ENCODE results near the gene FLRT1.

The FLRT1 gene

DNA sequence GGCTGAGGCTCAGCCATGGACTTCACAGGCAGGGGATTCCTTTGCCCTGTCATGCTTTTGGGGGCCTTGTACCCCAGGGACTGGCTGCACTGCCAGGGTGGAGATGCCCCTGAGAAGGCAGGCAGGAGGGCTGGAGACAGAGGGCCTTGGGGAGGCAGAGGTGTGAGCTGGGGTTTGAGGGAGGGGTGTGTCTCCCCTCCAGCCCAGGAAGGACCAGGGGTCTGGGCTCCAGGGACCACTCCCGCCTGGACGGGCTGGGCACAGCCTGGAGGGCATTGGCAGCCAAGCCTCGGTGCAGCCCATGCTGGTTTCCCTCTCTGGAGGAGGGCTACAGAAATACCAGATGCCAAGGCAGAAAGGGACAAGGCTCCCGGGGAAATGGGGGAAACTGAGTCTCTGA is 30.0 kb upstream of the FLRT1 start:
- DNase-seq (ENCODE audit: insufficient read length, low spot score) (no peak), FAIRE-seq (no peak)

- FAIRE-seq (no peak), DNase-seq (ENCODE audit: insufficient read length, low spot score) (no peak)
Measured at GRCh38 chr11:64006398-64006797, 29.3 kb upstream of the FLRT1 start.

DNA sequence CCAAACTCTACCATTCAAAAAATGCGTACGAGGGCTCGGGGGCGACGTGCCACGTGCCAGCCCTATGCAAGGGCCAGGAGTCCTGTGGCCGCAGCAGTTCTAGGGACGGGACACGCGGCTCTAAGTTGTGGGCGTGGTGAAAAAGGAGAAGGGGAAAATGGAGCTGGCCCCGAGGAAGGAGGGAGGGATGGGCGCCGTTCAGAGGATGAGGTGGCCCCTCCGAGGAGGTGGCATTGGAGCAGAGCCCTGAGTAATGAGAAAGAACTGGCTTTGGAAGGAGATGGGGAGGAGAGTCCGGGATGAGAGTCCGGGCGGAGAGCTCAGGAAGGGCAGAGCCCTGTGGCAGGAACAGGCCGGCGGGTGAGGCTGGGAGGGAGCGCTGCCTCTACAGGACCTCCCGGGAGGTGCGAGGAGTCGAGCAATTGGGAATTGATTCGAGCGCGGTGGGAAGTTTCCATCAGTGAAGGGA is 28.5 kb upstream of the FLRT1 start:
- FAIRE-seq (no peak), DNase-seq (ENCODE audit: insufficient read length, low spot score) (no peak)

DNA sequence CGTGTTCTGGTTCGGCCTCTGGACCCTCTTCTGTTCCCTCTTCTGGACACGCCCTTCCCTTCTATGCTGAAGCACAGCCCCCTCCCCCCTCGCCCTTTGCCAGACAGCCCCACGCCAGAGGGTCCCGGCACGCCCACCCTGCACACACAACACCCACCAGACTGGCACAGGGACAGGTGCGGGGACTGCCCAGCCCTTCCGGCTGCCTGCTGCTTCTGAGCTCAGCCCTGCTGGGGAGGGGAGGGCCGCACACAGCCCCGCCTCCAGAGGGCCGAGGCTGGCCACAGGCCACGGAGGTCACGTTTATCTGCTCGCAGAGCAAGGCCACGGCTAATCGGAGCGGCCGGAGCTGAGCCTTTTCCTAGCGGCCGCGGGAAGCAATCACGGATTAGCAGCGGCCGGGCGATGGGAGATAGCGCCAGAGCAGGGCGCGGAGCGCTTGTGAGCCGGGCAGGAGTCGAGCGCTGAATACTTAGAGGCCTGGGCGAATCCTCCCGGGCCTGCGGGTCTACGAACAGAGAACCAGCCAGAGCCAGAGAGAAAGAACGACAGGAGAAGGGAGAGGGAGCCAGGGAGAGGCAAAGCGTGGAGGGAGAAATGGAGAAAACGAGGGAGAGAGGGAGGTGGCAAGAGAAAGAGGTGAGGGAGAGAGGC is 28.0 kb upstream of the FLRT1 start:
- FAIRE-seq (no peak), DNase-seq (ENCODE audit: insufficient read length, low spot score) (no peak)

DNA sequence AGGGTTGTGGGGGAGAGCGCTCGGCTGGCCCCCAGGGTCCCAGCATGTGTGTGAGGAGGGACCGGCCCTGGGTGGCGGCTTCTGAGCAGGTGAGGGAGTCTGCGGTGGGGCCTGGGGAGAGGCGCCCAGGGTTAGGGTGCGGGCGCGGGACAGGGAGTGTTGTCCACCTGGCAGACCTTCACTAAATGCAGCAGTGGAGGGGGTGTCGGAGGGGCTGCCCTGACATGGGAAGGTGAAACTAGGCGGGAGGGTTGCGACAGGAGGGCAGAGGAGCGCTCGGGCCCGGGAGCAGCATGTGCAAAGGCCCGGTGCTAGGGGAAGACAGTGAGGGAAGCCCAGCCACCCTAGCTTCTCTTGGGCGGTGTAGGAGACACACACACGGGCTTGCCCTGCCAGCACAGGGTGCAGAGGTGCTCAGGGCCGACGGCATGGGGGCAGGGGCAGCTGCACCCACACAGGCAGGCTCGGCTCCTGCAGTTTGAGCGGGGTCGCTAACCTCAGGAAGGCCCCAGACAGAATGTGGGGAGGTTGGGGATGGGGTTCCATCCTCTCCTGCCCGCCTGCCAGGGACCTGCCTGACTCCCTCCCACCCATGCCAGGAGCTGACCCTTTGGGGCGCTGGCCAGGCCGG is 27.3 kb upstream of the FLRT1 start:
- no peak for FAIRE-seq
- DNase-seq (ENCODE audit: insufficient read length, low spot score), result no peak

- FAIRE-seq (no peak), DNase-seq (ENCODE audit: insufficient read length, low spot score) (no peak)
Measured at GRCh38 chr11:64008914-64009633, 26.7 kb upstream of the FLRT1 start.

DNA sequence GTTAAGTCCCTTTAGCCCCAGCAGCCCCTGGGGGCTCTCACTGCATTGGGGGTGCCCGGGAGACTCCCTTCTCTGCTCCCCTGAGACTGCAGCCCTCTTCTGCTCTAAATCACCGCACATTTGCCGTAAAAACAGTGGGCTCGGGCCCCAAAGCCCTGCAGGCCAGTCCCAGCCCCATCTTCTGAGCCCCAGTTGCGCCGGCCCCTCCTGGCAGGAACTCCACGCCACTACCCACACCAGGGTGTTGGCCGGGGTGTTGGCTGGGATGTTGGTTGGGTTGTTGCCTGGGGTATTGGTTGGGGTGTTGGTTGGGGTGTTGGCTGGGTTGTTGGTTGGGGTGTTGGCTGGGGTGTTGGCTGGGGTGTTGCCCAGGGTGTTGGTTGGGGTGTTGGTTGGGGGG is 26.0 kb upstream of the FLRT1 start:
- DNase-seq (ENCODE audit: insufficient read length, low spot score) (no peak), FAIRE-seq (no peak)

GRCh38 chr11:64010783-64011182 is 24.9 kb upstream of the FLRT1 start:
- peak; percentile 98 for FAIRE-seq
- no peak for DNase-seq (ENCODE audit: insufficient read length, low spot score)

- FAIRE-seq (no peak), DNase-seq (ENCODE audit: insufficient read length, low spot score) (no peak)
Measured at GRCh38 chr11:64011371-64011770, 24.4 kb upstream of the FLRT1 start.

GRCh38 chr11:64013141-64013896 is 22.4 kb upstream of the FLRT1 start:
- FAIRE-seq, result no peak
- no peak for DNase-seq (ENCODE audit: insufficient read length, low spot score)

GRCh38 chr11:64014356-64014755 is 21.4 kb upstream of the FLRT1 start:
- FAIRE-seq (no peak), DNase-seq (ENCODE audit: insufficient read length, low spot score) (no peak)

GRCh38 chr11:64015510-64015909 is 20.2 kb upstream of the FLRT1 start:
- no peak for FAIRE-seq

GRCh38 chr11:64015935-64016845 is 19.5 kb upstream of the FLRT1 start:
- DNase-seq (ENCODE audit: insufficient read length, low spot score), result no peak
- FAIRE-seq, result no peak

More at GRCh38 chr11:64015510-64015909, 20.2 kb upstream of the FLRT1 start:
- no peak for DNase-seq (ENCODE audit: insufficient read length, low spot score)

DNA sequence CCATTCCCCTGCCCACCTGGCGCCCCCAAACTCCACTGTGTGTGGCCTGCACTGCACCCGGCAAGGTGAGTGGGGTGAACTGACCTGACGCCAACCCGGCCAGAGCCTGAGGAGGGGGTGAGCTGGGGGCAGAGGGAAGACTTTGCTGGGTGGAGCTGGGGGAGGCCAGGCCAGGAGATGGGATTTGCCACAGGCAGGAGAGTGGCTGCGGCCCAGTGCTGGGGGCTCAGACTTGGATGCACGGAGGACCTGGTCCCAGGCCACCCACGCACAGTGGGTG is 17.8 kb upstream of the FLRT1 start:
- FAIRE-seq (no peak), DNase-seq (ENCODE audit: insufficient read length, low spot score) (no peak)

DNA sequence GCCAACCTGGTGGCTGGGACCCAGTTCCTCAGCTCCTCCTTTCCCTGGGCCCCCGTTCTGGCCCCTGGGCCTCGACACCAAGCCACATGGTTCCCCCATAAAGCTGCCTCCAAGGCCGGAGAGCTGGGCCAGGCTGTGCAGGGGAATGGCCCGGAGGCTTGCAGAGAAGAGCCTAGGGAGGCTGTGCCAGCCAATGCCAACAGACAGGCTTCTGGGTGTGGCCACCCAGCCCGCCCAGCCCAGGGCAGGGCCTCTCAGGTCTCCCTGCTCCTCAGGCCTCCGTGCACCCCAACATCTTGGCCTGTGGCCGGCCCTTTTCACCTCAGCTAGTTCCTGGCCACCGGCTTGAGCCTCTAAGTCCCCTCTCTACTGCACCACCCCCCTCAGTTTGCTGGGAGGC is 17.4 kb upstream of the FLRT1 start:
- FAIRE-seq, result no peak
- no peak for DNase-seq (ENCODE audit: insufficient read length, low spot score)

- DNase-seq (ENCODE audit: insufficient read length, low spot score) (no peak), FAIRE-seq (no peak)
Measured at GRCh38 chr11:64019106-64020037, 16.4 kb upstream of the FLRT1 start.

DNA sequence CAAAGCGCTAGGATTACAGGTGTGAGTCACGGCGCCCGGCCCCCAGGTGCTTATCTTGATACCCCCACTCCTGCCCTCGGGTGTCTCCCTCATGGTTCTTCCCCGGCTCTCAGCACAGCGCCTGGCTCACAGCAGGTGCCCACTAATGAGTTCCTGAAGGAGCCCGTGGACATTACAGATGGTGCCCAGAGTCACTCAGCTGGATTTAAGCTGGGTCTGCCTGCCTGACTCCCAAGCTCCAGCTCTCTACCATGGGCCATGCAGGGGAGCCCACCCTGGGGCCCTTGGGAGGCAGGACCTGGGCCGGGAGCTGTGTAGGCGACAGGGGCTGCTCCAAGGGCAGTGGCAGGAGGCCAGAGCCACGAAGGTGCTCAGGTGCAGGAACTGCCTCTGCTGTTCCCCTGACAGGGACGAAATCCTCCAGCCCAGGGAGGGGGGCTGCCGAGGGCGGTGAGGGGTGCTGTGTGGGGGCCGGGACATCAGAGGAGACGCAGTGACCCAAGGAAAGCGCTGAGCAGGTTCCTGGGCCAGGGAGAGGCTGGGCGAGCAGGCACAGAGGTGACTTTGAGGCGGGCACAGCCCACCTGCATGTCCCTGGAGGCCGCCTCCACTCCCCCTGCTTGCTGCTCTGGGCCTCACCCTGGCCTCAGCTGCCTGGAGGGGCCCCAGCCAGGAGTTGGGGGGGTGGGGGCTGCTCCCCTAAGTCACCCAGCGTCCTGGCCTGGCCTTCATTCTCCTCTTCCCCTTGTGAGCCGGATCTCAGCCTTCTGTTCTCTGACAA is 14.6 kb upstream of the FLRT1 start:
- no peak for FAIRE-seq
- DNase-seq (ENCODE audit: insufficient read length, low spot score), result no peak

GRCh38 chr11:64021757-64022093 is 14.0 kb upstream of the FLRT1 start:
- no peak for DNase-seq (ENCODE audit: insufficient read length, low spot score)
- no peak for FAIRE-seq

All from HTR-8/SVneo (cell line).